Activated naive CD8-positive, alpha-beta T cell treated with anti-CD3 and anti-CD28 coated beads, Interleukin-2, amount 50 U/mL, for 24 hours (primary cell): ENCODE measurements around the gene CELA3B.
"Not testable (repeated sequence)": the region's sequence is repeated elsewhere in the genome, so short reads cannot be mapped to it uniquely, and the experiment has no call there.

Source experiments
- ATAC-seq: fragments of 150-1000 bp; cut with Tn5 transposase; one replicate; pipeline ENCODE4 v1.10.0; 2021
- DNase-seq: peaks from one replicate; pipeline ENCODE4 v3.0.0; 2021
- H3K27ac Mint-ChIP-seq: one replicate; pipeline ENCODE4 v1.8.0; 2021; ENCODE audit warnings: mild to moderate bottlenecking, mixed read lengths
- H3K27me3 Mint-ChIP-seq: one replicate; pipeline ENCODE4 v1.8.0; 2021; ENCODE audit warnings: mixed read lengths
- H3K36me3 Mint-ChIP-seq: one replicate; pipeline ENCODE4 v1.8.0; 2021; ENCODE audit warnings: low read depth, mixed read lengths
- H3K4me1 Mint-ChIP-seq: one replicate; pipeline ENCODE4 v1.8.0; 2021; ENCODE audit warnings: mixed read lengths
- H3K4me3 Mint-ChIP-seq: one replicate; pipeline ENCODE4 v1.8.0; 2021; ENCODE audit warnings: mild to moderate bottlenecking, moderate library complexity, mixed read lengths
- H3K9me3 Mint-ChIP-seq: one replicate; pipeline ENCODE4 v1.8.0; 2021; ENCODE audit warnings: mixed read lengths

The CELA3B gene

DNA sequence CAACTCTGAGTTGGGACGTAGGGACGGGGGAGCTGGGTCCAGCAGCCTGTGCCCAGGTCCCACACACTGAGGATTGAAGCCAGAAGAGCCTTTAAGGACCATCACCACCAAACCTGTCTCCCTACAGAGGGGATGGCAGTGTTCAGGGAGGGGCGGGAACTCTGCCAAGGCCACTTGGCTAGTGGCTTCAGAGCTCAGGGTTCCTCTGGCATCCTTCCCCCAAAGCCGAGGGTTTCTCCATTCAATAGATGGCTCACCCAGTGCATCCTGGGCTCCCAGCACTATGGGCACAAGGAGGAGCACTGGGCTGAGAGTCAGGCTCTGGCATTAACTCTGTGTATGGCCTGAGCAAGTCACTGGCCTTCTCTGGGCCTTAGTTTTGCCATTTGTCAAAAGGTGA is 4.4 kb downstream of the CELA3B start:
- H3K36me3 Mint-ChIP-seq, ATAC-seq, H3K27me3 Mint-ChIP-seq, H3K4me3 Mint-ChIP-seq, DNase-seq, H3K4me1 Mint-ChIP-seq, H3K27ac Mint-ChIP-seq, H3K9me3 Mint-ChIP-seq: not testable (repeated sequence)

DNA sequence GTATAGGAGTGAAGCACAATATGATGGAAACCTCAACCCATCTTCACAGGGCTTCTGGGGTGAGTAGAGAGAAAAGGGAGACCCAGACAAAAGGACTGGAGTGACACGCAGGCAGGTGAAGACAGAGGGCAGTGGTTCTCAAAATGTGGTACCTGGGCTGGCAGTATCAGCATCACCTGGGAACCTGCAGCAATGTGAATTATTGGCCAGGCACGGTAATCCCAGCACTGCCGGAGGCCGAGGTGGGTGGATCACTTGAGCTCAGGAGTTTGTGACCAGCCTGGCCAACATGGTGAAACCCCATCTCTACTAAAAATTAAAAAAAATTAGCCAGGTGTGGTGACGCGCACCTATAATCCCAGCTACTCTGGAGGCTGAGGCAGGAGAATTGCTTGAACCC is 5.3 kb downstream of the CELA3B start:
- H3K9me3 Mint-ChIP-seq, H3K27ac Mint-ChIP-seq, H3K36me3 Mint-ChIP-seq, H3K4me1 Mint-ChIP-seq, DNase-seq, H3K27me3 Mint-ChIP-seq, ATAC-seq, H3K4me3 Mint-ChIP-seq: not testable (repeated sequence)

DNA sequence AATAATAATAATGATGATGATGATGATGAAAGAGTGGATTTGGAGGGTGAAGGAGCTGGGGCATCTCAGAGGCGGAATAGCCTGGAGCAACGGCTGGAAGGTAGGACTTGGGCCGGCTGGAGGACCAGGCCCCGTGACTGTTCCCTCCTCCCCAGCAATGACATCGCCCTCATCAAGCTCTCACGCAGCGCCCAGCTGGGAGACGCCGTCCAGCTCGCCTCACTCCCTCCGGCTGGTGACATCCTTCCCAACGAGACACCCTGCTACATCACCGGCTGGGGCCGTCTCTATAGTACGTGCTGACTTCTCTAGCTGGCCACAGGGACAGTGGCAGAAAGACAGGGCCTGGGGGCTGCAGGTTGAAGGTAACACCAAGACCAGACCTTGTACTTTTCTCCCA is 6.7 kb downstream of the CELA3B start:
- H3K4me3 Mint-ChIP-seq, H3K27me3 Mint-ChIP-seq, H3K27ac Mint-ChIP-seq, DNase-seq, H3K36me3 Mint-ChIP-seq, ATAC-seq, H3K9me3 Mint-ChIP-seq, H3K4me1 Mint-ChIP-seq: not testable (repeated sequence)

DNA sequence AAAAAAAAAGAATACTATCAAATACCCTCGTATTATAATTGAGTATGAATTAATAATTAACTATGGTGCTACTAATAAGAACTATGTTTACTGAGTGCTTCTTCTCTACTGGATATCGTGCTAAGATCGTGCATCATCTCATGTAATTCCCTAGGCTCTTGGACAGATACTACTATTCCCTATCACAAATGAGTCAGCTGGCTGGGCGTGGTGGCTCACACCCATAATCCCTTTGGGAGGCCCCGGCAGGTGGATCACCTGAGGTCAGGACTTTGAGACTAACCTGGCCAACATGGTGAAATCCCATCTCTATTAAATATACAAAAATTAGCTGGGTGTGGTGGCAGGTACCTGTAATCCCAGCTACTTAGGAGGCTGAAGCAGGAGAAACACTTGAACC is 9.1 kb downstream of the CELA3B start:
- not testable (repeated sequence) for H3K36me3 Mint-ChIP-seq, DNase-seq, H3K27ac Mint-ChIP-seq, H3K4me3 Mint-ChIP-seq, H3K4me1 Mint-ChIP-seq, H3K9me3 Mint-ChIP-seq, H3K27me3 Mint-ChIP-seq, ATAC-seq

DNA sequence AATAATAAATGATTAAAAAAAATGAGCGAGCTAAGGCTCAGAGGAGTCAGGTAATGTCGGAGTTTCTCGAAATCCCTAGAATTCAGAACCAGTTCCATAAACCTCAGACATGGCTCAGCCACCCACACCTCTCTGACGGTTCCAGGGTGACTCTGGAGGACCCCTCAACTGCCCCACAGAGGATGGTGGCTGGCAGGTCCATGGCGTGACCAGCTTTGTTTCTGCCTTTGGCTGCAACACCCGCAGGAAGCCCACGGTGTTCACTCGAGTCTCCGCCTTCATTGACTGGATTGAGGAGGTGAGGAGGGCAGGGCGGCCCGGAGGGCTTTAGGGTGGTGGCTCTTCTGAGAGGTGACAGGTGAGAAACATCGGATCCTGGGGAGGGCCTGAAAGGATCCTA is 9.6 kb downstream of the CELA3B start:
- not testable (repeated sequence) for H3K4me1 Mint-ChIP-seq, DNase-seq, H3K27me3 Mint-ChIP-seq, H3K27ac Mint-ChIP-seq, ATAC-seq, H3K36me3 Mint-ChIP-seq, H3K4me3 Mint-ChIP-seq, H3K9me3 Mint-ChIP-seq

DNA sequence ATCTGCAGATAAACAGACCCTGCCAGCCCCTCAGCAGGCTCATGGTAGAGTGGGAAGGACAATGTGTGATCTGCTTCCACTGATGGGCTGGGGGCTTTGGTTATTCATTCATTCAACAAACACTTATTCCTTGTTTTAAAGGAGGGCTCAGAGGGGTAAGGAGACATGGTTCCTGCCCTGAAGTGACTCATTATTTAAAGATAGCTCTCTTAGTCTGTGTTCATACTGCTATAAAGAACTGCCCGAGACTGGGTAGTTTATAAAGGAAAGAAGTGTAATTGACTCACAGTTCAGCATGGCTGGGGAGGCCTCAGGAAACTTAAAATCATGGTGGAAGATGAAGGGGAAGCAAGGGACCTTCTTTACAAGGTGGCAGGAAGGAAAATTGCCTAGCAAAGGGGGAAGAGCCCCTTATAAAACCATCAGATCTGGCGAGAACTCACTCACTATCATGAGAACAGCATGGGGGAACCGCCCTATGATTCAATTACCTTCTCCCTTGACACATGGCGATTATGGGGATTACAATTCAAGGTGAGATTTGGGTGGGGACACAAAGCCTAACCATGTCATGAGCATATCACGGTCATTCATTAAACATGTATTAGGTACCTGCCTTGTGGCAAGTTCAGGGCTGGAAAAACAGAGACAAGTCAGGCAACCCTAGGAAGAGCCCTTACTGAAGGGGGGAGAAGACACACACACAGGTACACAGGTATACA is 13.0 kb downstream of the CELA3B start:
- not testable (repeated sequence) for ATAC-seq, H3K36me3 Mint-ChIP-seq, H3K9me3 Mint-ChIP-seq, H3K27ac Mint-ChIP-seq, H3K4me1 Mint-ChIP-seq, H3K4me3 Mint-ChIP-seq, H3K27me3 Mint-ChIP-seq, DNase-seq

DNA sequence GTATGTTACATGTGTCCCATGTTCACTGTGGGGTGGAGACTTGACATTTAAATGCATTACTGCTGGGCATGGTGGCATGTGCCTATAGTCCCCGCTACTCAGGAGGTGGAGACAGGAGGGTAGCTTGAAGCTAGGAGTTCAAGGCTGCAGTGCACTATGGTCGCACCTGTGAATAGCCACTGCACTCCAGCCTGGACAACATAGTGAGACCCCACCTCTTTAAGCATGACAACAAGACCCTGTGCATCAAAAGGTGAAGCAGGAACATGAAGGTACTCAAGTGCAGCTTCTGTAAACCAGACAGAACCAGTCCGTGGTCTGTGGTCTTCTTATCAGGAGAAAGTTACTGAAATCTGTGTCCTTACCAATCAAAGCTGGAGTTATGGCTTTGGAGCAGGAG is 15.4 kb downstream of the CELA3B start:
- not testable (repeated sequence) for H3K4me1 Mint-ChIP-seq, H3K27me3 Mint-ChIP-seq, H3K9me3 Mint-ChIP-seq, ATAC-seq, H3K36me3 Mint-ChIP-seq, DNase-seq, H3K27ac Mint-ChIP-seq, H3K4me3 Mint-ChIP-seq

DNA sequence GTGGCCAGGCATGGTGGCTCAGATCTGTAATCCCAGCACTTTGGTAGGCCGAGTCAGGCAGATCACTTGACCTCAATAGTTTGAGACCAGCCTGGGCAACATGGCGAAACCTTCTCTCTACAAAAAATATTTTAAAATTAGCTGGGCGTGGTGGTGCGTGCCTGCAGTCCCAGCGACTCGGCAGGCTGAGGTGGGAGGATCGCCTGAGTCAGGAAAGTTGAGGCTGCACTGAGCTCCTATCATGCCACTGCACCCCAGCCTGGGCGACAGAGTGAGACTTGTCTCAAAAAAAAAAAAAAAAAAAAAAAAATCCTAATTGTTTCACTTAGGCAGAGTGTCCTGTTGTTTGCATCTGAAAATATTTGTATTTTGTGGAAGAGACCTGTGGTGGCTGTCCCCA is 17.9 kb downstream of the CELA3B start:
- H3K9me3 Mint-ChIP-seq, ATAC-seq, H3K4me1 Mint-ChIP-seq, H3K36me3 Mint-ChIP-seq, H3K27ac Mint-ChIP-seq, H3K27me3 Mint-ChIP-seq, DNase-seq, H3K4me3 Mint-ChIP-seq: not testable (repeated sequence)

DNA sequence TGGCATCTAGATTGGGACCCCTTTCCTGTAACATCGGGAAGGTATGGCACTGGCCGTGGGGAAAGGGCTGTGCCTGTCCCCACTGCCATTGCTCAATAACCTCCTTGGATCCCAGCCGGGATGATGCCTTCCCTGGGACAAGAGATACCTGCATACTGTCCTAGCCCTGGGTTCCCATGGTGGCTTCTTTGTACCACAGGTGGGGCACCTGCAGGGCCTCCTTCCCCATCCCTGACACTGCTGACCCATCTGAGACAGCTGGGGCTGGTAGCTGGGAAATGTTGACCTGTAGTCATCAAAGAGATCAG is 19.8 kb downstream of the CELA3B start:
- not testable (repeated sequence) for H3K27ac Mint-ChIP-seq, H3K4me3 Mint-ChIP-seq, H3K9me3 Mint-ChIP-seq, H3K36me3 Mint-ChIP-seq, H3K27me3 Mint-ChIP-seq, ATAC-seq, H3K4me1 Mint-ChIP-seq, DNase-seq

DNA sequence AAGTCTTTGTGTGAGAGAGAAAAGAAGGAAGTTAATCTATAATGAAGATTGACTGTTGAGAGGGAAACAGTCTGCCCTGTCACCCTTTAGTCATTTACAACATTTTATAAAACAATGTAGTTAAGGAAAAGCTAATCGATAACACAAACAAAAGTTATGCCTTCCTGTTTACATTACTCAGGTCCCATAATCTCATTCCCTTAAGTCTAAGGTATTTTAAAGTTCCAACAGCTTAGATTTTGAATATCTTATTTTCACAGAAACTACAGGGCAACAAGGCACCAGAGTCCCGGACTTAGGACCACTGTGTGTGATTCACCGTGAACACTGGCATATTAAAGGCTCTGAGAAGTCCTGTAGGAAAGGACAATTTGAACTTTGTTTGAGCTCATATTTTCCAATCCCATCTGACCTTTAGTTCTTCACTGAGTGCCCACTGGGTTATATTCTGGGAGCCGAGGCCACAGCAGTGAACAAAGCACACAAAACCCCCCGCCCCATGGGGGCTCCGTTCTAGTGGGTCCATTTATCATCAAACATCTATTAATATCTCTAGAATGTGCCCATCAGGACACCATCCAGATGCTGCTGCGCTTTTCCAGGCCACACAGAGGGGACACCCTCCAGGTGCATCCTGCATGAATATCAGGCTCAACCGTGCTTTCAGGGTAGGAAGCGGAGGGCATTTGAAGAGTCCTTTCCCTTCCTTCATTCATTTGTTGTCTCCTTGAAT is 21.2 kb downstream of the CELA3B start:
- DNase-seq, H3K9me3 Mint-ChIP-seq, H3K4me3 Mint-ChIP-seq, ATAC-seq, H3K27me3 Mint-ChIP-seq, H3K36me3 Mint-ChIP-seq, H3K4me1 Mint-ChIP-seq, H3K27ac Mint-ChIP-seq: not testable (repeated sequence)

DNA sequence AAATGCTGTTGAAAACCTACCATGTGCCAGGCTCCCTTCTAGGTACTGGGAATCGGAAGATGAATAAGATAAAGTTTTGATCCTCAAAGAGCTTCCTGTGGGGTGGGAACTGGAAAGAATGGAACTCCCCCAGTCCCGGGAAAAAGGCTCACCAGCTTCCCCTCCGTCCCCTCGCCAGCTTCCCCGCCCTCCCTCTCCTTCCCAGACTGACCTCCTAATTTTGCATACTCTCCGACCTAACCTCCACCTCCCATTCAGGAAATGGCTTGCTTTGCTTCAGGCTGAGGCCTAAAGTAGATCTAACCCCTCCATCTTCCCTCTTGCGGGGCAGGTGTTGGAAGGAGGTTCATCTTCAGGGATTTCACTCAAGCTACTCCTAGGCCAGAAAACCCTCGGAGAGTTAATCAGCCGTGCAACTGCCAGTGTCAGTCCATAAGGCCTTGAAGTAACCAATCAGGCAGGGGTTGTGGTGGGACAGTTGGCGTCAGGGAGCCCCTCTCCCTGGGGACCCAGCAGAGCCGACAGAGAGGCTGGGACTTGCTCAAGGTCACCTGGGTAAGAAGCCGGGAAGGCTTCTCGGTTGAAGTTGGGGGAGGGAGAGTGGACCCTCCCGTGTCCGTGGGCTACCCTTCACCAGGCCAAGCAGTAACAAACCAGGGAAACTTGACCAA is 21.9 kb downstream of the CELA3B start:
- not testable (repeated sequence) for H3K27ac Mint-ChIP-seq, H3K9me3 Mint-ChIP-seq, H3K4me3 Mint-ChIP-seq, H3K4me1 Mint-ChIP-seq, H3K27me3 Mint-ChIP-seq, DNase-seq, H3K36me3 Mint-ChIP-seq, ATAC-seq

DNA sequence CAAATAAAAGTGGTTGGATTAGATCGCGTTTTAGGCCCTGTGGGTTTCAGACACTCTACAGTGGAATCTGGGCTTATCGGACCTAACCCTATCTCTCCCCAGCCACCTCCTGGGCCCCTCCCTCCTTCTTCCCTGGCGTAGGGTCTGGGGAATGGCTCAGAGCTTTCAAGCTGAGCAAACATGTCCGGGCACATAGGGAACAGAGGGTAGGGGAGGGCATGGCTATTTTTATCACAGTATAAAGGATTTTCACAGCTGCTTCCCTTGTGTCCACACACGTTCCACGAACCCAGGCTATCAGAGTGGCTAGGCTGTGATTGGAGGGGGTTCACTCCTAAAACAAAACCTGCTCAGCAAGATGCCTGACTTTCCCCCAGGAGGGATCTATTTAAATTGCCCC is 22.8 kb downstream of the CELA3B start:
- not testable (repeated sequence) for H3K27ac Mint-ChIP-seq, H3K27me3 Mint-ChIP-seq, H3K4me3 Mint-ChIP-seq, H3K4me1 Mint-ChIP-seq, H3K36me3 Mint-ChIP-seq, ATAC-seq, DNase-seq, H3K9me3 Mint-ChIP-seq

DNA sequence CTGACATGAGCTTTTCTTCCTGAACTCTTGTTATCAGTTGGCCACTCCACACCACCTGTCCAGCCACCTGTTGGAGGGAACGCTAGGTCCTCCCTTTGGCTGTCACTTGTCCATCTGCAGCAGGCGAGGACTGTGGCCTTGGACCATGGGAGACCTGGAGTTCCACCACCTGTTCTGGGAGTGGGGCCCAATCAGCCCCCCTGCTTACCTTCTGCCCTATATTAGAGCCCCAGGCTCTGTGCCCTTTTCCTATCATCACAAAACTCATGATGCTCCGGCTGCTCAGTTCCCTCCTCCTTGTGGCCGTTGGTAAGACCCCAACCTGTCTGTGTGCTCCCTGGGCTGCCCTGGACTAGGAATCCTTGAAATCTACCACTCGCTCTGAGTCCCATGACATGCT is 24.6 kb downstream of the CELA3B start, which contains the start of gene CELA3A:
Gene CELA3A (plus strand): TSS at position 249 of the 400 bp plus-strand sequence. CDS start 18 bp downstream, at position 267.
- no peak within 1 kb of the TSS for H3K4me3 Mint-ChIP-seq
- no peak for ATAC-seq

DNA sequence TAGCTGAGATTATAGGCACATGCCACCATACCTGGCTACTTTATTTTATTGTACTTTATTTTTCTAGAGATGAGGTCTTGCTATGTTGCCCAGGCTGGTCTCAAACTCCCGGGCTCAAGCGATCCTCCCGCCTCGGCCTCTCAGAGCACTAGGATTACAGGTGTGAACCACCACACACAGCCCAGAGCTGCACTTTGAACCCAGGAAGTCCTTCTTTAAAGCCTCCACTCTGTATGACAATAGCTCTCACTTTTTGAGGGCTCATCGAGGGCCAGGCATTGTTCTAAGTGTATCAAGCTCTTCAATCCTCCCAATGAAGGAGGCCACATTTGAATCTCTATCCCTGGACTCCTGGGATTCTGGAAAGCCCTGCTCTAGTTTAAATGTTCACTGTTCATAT is 25.6 kb downstream of the CELA3B start:
- H3K4me3 Mint-ChIP-seq, H3K4me1 Mint-ChIP-seq, H3K9me3 Mint-ChIP-seq, H3K27me3 Mint-ChIP-seq, H3K36me3 Mint-ChIP-seq, DNase-seq, ATAC-seq, H3K27ac Mint-ChIP-seq: not testable (repeated sequence)

More for the DNA sequence above, 24.6 kb downstream of the CELA3B start, which contains the start of gene CELA3A:
- H3K36me3 Mint-ChIP-seq = no peaks in the 10 kb centered on the region
- H3K27me3 Mint-ChIP-seq = no peaks in the 10 kb centered on the region
- no peaks in the 10 kb centered on the region for H3K4me1 Mint-ChIP-seq
- no peak within 1 kb of the TSS for H3K27ac Mint-ChIP-seq
- H3K9me3 Mint-ChIP-seq = no peaks in the 10 kb centered on the region
- DNase-seq = no peak

DNA sequence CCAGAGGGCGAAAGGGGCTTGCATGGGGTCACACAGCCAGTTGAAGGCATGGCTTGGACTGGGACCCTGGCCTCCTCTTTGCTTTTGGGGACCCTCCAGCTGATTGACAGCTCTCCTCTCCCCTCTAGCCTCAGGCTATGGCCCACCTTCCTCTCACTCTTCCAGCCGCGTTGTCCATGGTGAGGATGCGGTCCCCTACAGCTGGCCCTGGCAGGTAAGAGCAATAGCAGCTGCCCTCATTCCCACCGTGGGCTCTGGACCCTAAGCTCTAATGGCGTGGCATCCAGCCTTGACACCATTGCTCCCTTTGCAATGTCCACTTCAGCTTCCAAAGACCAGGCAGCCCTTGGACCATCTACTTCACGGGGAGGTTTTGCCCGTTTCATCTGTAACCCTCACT is 26.1 kb downstream of the CELA3B start:
- not testable (repeated sequence) for H3K4me1 Mint-ChIP-seq, H3K4me3 Mint-ChIP-seq, H3K27me3 Mint-ChIP-seq, H3K9me3 Mint-ChIP-seq, H3K36me3 Mint-ChIP-seq, ATAC-seq, DNase-seq, H3K27ac Mint-ChIP-seq
